Measurements from ENCODE around the gene MLXIP.
"Not testable (repeated sequence)": the region's sequence is repeated elsewhere in the genome, so short reads cannot be mapped to it uniquely, and the experiment has no call there.

The MLXIP gene

DNA sequence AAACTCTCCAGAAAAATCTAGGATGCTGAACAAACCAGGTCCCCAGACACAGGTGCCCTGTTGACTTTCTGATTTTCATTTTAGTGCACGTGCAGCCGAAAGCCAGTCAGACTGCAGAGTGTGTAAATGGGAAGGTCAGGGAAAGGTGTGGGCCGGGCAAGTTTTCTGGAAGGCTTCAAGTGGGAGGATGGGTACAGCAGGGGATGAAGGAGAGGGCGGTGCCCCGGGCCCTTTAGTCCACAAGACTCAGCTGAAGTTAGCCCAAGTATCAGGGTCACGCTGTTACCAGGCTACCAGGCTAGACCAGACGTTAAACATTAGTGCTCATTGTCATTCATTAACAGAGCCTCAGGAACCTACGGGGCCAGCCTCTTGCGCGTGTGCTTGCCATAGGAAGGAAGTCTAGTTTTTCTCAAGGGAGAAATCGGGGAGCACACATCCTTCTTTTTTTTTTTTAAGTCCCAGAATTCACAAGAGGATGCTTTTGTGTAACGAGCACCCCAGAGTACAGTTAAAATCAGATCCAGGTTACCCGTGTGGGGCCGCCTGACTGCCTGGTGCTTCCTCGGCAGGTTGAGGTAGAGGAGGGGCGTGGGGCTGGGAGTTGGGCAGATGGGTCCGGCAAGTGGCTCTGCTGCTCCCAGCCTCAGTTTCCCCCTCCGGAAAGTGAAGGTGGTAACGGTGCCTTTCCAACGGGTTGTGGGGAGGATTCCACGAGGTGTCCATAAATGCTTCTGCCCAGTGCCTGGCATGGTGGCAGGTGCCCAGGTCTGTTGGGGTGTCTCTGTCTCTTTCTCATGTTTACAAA lies 37.8 kb upstream of the MLXIP start:
- H3K36me3 ChIP-seq: peaks cover 14 to 94% (median 46%) of the 10 kb centered on the region in 3 donors
- H3K27ac ChIP-seq: no peak overlapping the region
- intact Hi-C loops (cut with DNase I; ENCODE audit: low total_unique reads): no loop called here
- TF ChIP-seq, protein P1, sequence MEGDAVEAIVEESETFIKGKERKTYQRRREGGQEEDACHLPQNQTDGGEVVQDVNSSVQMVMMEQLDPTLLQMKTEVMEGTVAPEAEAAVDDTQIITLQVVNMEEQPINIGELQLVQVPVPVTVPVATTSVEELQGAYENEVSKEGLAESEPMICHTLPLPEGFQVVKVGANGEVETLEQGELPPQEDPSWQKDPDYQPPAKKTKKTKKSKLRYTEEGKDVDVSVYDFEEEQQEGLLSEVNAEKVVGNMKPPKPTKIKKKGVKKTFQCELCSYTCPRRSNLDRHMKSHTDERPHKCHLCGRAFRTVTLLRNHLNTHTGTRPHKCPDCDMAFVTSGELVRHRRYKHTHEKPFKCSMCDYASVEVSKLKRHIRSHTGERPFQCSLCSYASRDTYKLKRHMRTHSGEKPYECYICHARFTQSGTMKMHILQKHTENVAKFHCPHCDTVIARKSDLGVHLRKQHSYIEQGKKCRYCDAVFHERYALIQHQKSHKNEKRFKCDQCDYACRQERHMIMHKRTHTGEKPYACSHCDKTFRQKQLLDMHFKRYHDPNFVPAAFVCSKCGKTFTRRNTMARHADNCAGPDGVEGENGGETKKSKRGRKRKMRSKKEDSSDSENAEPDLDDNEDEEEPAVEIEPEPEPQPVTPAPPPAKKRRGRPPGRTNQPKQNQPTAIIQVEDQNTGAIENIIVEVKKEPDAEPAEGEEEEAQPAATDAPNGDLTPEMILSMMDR (IDR thresholded peaks at IDR 0.05): no peak
- no peak for DNase-seq
- H3K27me3 ChIP-seq: no peaks in the 10 kb centered on the region
- no peaks in the 10 kb centered on the region for H3K9me3 ChIP-seq
- H3K4me3 ChIP-seq: no peak overlapping the region
- H3K4me1 ChIP-seq: peaks cover 0 to 1% (median under 1%) of the 10 kb centered on the region in 4 donors

DNA sequence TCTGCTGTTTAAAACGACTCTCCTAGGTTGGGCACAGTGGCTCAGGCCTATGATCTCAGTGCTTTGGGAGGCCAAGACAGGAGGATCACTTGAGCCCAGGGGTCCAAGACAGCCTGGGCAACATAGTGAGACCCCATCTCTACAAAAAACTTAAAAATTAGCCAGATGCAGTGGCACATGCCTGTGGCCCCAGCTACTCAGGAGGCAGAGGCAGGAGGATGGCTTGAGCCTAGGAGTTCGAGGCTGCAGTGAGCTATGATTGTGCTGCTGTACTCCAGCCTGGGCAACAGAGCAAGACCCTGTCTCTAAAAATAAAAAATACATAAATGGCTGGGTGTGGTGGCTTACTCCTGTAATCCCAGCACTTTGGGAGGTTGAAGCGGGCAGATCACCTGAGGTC lies 37.1 kb upstream of the MLXIP start:
- intact Hi-C loops (cut with DNase I; ENCODE audit: low total_unique reads); H3K4me1 ChIP-seq: not testable (repeated sequence)

DNA sequence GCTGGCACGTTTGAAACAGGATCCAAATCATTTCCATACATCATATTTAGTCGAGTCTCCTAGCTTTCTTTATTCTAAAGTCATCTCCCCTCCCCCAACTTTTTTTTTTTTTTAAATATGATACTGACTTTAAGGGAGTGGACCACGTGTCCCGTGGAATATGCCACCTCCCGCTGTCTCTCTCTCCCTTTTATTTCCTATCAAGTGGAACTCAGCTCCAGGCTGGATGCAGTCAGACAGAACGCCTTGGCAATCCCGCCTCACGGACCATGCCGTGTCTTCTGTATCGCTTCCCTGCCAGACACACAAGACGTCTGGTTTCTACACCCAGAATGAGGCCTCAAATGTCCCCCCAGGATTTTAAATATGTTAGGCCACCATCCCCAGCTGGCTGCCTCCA lies 35.6 kb upstream of the MLXIP start:
- DNase-seq: no peak
- Histone ChIP-seq H3K36me3 (peaks cover 16 to 93% (median 40%) of the 10 kb centered on the region in 3 donors), H3K27me3 (no peaks in the 10 kb centered on the region), H3K27ac (no peak overlapping the region), H3K4me1 (no peaks in the 10 kb centered on the region), H3K4me3 (no peak overlapping the region), H3K9me3 (no peaks in the 10 kb centered on the region)
- TF ChIP-seq, protein P1 (IDR thresholded peaks at IDR 0.05): no peak
- intact Hi-C loops (cut with DNase I; ENCODE audit: low total_unique reads): no loop called here

More for the DNA sequence above, 37.1 kb upstream of the MLXIP start:
- not testable (repeated sequence) for H3K27me3 ChIP-seq, H3K9me3 ChIP-seq, DNase-seq, H3K4me3 ChIP-seq, H3K27ac ChIP-seq
- peaks cover 15 to 94% (median 47%) of the 10 kb centered on the region in 3 donors for H3K36me3 ChIP-seq

DNA sequence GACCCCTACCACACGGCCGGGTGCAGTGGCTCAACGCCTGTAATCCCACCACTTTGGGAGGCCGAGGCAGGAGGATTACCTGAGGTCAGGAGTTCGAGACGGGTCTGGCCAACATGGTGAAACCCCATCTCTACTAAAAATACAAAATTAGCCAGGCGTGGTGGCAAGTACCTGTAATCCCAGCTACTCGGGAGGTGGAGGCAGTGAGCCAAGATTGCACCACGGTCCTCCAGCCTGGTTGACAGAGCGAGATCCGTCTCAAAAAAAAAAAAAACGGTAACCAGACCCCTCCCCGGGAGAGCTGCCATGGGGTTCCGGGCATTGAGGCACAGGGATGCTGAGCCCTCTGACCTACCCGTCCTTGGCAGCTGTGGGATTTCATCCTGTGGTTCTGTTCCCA lies 35.1 kb upstream of the MLXIP start:
- TF ChIP-seq, protein P1 (IDR thresholded peaks at IDR 0.05): no peak
- Histone ChIP-seq H3K27me3 (no peaks in the 10 kb centered on the region), H3K36me3 (peaks cover 16 to 93% (median 40%) of the 10 kb centered on the region in 3 donors), H3K27ac (no peak overlapping the region), H3K4me3 (no peak overlapping the region), H3K4me1 (no peaks in the 10 kb centered on the region), H3K9me3 (no peaks in the 10 kb centered on the region)
- DNase-seq: no peak
- intact Hi-C loops (cut with DNase I; ENCODE audit: low total_unique reads): no loop called here

DNA sequence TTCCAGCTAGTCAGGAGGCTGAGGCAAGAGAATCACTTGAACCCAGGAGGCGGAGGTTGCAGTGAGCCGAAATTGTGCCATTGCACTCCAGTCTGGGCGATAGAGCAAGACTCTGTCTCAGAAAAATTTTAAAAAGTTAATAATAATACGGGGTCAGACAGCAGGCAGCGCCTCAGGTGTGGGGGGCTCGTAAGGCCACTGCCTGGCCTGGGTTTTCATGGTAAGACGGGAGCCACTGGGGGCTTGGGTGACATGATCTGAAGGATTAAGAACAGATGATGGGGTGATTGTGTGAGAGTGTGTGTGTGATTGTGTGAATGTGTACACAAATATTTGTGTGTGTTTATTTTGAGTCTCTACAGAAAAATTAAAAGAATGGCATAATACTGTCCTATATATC lies 33.3 kb upstream of the MLXIP start:
- H3K9me3 ChIP-seq: no peaks in the 10 kb centered on the region
- H3K4me1 ChIP-seq: no peaks in the 10 kb centered on the region
- TF ChIP-seq, protein P1 (IDR thresholded peaks at IDR 0.05): no peak
- no peak overlapping the region for H3K4me3 ChIP-seq
- DNase-seq: no peak
- intact Hi-C loops (cut with DNase I; ENCODE audit: low total_unique reads): no loop called here
- peaks cover 16 to 78% (median 40%) of the 10 kb centered on the region in 3 donors for H3K36me3 ChIP-seq
- no peak overlapping the region for H3K27ac ChIP-seq
- no peaks in the 10 kb centered on the region for H3K27me3 ChIP-seq

DNA sequence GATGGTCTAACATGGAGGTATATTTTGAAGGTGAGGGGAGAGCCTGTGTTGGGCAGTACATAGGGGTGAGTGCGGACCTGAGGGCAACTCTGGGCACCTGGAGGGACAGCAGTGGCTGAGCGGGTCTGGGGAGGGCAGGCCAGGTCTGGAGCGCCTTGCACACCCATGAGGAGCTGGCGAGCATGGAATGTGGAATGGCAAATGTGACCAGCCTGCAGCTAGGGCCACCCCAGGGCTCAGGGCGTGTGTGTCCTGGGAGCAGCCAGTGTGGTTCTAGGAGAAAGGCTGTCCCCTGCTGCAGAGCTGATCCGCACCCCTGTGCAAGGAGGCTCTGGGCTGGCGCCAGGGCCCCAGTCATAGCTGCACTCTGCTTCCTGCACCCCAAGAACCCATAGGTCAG lies 32.4 kb upstream of the MLXIP start:
- TF ChIP-seq, protein P1 (IDR thresholded peaks at IDR 0.05): no peak
- no peak overlapping the region for H3K27ac ChIP-seq
- H3K9me3 ChIP-seq: no peaks in the 10 kb centered on the region
- peaks cover 0 to 9% (median 6%) of the 10 kb centered on the region in 4 donors for H3K4me1 ChIP-seq
- H3K27me3 ChIP-seq: no peaks in the 10 kb centered on the region
- no peak overlapping the region for H3K4me3 ChIP-seq
- peaks cover 16 to 70% (median 40%) of the 10 kb centered on the region in 3 donors for H3K36me3 ChIP-seq
- intact Hi-C loops (cut with DNase I; ENCODE audit: low total_unique reads): no loop called here
- DNase-seq: no peak
